Keratinocyte (primary cell): ENCODE results near the gene TNFRSF19.

Experiments used
- EZH2 ChIP-seq: IDR thresholded peaks from one replicate; pipeline ENCODE4 v1.6.1; 2012; ENCODE audit warnings: inconsistent platforms, mild to moderate bottlenecking, low read length, moderate library complexity
- TF ChIP-seq, protein P1 (sequence below), 3 experiments: IDR thresholded peaks in 1 of 3; conservative IDR thresholded peaks in 1 of 3; optimal IDR thresholded peaks in 1 of 3; 2 replicates in 2 of 3; 3 replicates in 1 of 3; pipeline versions ENCODE3 to v1.5.1; 2011; ENCODE audit warnings: low read length in 3 of 3, mild to moderate bottlenecking in 3 of 3, moderate library complexity in 2 of 3, control low read depth in 1 of 3, inconsistent platforms in 1 of 3; ENCODE audit not compliant: insufficient read depth in 2 of 3; ENCODE audit errors: extremely low read depth in 1 of 3

DNA sequence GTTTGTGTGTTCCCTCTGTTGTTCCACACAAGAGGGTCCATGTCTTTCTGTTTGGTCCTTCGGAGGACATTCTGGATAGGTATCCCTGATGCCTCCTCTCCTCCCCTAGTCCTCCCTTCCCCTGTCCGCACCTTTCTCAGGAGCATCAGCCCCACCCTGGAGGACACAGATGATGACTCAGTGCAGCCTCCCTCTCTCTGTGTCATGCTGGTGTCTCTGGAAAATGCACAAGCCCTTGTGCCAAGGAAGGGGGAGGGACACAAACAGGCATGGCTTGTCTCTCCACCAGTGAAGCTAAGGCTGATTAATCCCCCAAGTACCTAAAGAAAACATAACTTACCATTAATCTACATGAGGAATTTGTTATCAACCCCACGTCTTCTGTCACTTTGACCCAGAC is 16.2 kb upstream of the TNFRSF19 start:
- TF ChIP-seq EZH2 = no peak
- TF ChIP-seq, protein P1, sequence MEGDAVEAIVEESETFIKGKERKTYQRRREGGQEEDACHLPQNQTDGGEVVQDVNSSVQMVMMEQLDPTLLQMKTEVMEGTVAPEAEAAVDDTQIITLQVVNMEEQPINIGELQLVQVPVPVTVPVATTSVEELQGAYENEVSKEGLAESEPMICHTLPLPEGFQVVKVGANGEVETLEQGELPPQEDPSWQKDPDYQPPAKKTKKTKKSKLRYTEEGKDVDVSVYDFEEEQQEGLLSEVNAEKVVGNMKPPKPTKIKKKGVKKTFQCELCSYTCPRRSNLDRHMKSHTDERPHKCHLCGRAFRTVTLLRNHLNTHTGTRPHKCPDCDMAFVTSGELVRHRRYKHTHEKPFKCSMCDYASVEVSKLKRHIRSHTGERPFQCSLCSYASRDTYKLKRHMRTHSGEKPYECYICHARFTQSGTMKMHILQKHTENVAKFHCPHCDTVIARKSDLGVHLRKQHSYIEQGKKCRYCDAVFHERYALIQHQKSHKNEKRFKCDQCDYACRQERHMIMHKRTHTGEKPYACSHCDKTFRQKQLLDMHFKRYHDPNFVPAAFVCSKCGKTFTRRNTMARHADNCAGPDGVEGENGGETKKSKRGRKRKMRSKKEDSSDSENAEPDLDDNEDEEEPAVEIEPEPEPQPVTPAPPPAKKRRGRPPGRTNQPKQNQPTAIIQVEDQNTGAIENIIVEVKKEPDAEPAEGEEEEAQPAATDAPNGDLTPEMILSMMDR (optimal IDR thresholded peaks at IDR 0.05 in 1 of 3, IDR thresholded peaks at IDR 0.05 in 1 of 3, conservative IDR thresholded peaks at IDR 0.05 in 1 of 3; ENCODE audit: extremely low read depth in 1 of 3, insufficient read depth in 2 of 3, low read length in 3 of 3) = no peak
